ENCODE results near the gene HDAC9.

Gene HDAC9

GRCh38 chr7:18858232-18858631 is 362.7 kb downstream of the HDAC9 start:
- DNase-seq: no peak

- DNase-seq: no peak
These were observed 363.8 kb downstream of the HDAC9 start for GRCh38 chr7:18859318-18859717.

- no peak for DNase-seq
These were observed 364.7 kb downstream of the HDAC9 start for GRCh38 chr7:18860221-18860620.

GRCh38 chr7:18861514-18862118 is 366.1 kb downstream of the HDAC9 start:
- no peak for DNase-seq

- no peak for DNase-seq
These were observed 369.4 kb downstream of the HDAC9 start for GRCh38 chr7:18864967-18865366.

GRCh38 chr7:18866359-18867036 is 370.9 kb downstream of the HDAC9 start:
- no peak for DNase-seq

GRCh38 chr7:18872344-18872743 is 376.8 kb downstream of the HDAC9 start:
- no peak for DNase-seq

- no peak for DNase-seq
These were observed 378.3 kb downstream of the HDAC9 start for GRCh38 chr7:18873734-18874336.

- DNase-seq: no peak
These were observed 379.3 kb downstream of the HDAC9 start for GRCh38 chr7:18874880-18875279.

- no peak for DNase-seq
These were observed 382.3 kb downstream of the HDAC9 start for GRCh38 chr7:18877874-18878273.

GRCh38 chr7:18886832-18887231 is 391.3 kb downstream of the HDAC9 start:
- no peak for DNase-seq

GRCh38 chr7:18889436-18889835 is 393.9 kb downstream of the HDAC9 start:
- DNase-seq: peak; percentile 41

- no peak for DNase-seq
These were observed 394.6 kb downstream of the HDAC9 start for GRCh38 chr7:18890134-18890533.

GRCh38 chr7:18890885-18891621 is 395.5 kb downstream of the HDAC9 start:
- DNase-seq: no peak

GRCh38 chr7:18893156-18893555 is 397.6 kb downstream of the HDAC9 start:
- DNase-seq: no peak

GRCh38 chr7:18894155-18894554 is 398.6 kb downstream of the HDAC9 start:
- DNase-seq: no peak

GRCh38 chr7:18895456-18895855 is 399.9 kb downstream of the HDAC9 start:
- DNase-seq: no peak

GRCh38 chr7:18896343-18896975 is 400.9 kb downstream of the HDAC9 start:
- DNase-seq: no peak

GRCh38 chr7:18900236-18900635 is 404.7 kb downstream of the HDAC9 start:
- no peak for DNase-seq

- DNase-seq: no peak
These were observed 405.3 kb downstream of the HDAC9 start for GRCh38 chr7:18900803-18901202.

- no peak for DNase-seq
These were observed 405.8 kb downstream of the HDAC9 start for GRCh38 chr7:18901351-18901750.

GRCh38 chr7:18901982-18902421 is 406.5 kb downstream of the HDAC9 start:
- no peak for DNase-seq

GRCh38 chr7:18902892-18903291 is 407.3 kb downstream of the HDAC9 start:
- DNase-seq: no peak
